ENCODE data around the gene ZNF770.
"Not testable (repeated sequence)": the region's sequence is repeated elsewhere in the genome, so short reads cannot be mapped to it uniquely, and the experiment has no call there.

The ZNF770 gene

GRCh38 chr15:34928349-34928748 is 59.7 kb downstream of the ZNF770 start:
- H3K36me3 ChIP-seq (ENCODE audit: control insufficient read depth, insufficient read depth, low read length); H3K9ac ChIP-seq (ENCODE audit: low read length); H3K4me1 ChIP-seq (ENCODE audit: control insufficient read depth, insufficient read depth, low read length); H3K9me3 ChIP-seq (ENCODE audit: control insufficient read depth, low read length); H3K4me3 ChIP-seq (ENCODE audit: low read length); H3K27me3 ChIP-seq (ENCODE audit: control insufficient read depth, insufficient read depth, low read length): not testable (repeated sequence)
